Uterus (tissue), 2 donors: ENCODE measurements around the gene AADACL4.

Experiments
- POLR2A ChIP-seq, 2 donors: fragments of 450-650 bp; IDR thresholded peaks; one replicate each; pipeline ENCODE4 v1.6.1; 2016; ENCODE audit warnings: antibody characterized with exemption in 2 of 2, mild to moderate bottlenecking in 1 of 2, moderate library complexity in 1 of 2
- TF ChIP-seq, protein P1 (sequence below), 4 experiments: fragments of 200-600 bp in 2 of 4; fragments of 450-650 bp in 2 of 4; sonication (generic) in 2 of 4; IDR thresholded peaks; one replicate each; pipeline ENCODE4 v1.5.1; 2016 to 2019; ENCODE audit warnings: antibody characterized with exemption in 4 of 4, mild to moderate bottlenecking in 2 of 4, moderate library complexity in 1 of 4

DNA sequence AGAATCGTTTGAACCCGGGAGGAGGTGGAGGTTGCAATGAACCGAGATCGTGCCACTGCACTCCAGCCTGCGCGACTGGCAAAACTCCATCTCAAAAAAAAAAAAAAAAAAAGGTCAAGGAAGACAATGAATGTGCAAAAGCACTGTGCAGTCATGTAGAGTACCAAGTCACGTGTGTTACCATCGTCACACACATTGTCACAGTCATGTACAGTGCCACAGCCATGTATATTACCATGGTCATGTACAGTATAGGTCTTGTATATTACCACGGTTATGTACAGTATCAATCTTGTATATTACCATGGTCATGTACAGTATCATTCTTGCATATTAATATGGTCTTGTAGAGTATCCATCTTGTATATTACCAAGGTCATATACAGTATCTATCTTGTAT, 38.9 kb upstream of the AADACL4 start:
- no peak for TF ChIP-seq POLR2A (IDR thresholded peaks at IDR 0.05)
- TF ChIP-seq, protein P1, sequence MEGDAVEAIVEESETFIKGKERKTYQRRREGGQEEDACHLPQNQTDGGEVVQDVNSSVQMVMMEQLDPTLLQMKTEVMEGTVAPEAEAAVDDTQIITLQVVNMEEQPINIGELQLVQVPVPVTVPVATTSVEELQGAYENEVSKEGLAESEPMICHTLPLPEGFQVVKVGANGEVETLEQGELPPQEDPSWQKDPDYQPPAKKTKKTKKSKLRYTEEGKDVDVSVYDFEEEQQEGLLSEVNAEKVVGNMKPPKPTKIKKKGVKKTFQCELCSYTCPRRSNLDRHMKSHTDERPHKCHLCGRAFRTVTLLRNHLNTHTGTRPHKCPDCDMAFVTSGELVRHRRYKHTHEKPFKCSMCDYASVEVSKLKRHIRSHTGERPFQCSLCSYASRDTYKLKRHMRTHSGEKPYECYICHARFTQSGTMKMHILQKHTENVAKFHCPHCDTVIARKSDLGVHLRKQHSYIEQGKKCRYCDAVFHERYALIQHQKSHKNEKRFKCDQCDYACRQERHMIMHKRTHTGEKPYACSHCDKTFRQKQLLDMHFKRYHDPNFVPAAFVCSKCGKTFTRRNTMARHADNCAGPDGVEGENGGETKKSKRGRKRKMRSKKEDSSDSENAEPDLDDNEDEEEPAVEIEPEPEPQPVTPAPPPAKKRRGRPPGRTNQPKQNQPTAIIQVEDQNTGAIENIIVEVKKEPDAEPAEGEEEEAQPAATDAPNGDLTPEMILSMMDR (IDR thresholded peaks at IDR 0.05) = no peak
